OCI-LY1 (cell line): ENCODE measurements around the gene SYK.

ENCODE experiments used
- EZH2 ChIP-seq: fragments of 200-600 bp; sonication (generic), shearing (Covaris generic); IDR thresholded peaks from 2 replicates; pipeline ENCODE4 v1.8.0; 2017; ENCODE audit warnings: borderline replicate concordance, mixed run types, mild to moderate bottlenecking, antibody characterized with exemption, low read length, moderate library complexity, mixed read lengths
- TF ChIP-seq, protein P1 (sequence below): fragments of 200-600 bp; sonication (generic), shearing (Covaris generic); IDR thresholded peaks from 2 replicates; pipeline ENCODE4 v1.5.1; 2017; ENCODE audit warnings: mild to moderate bottlenecking, antibody characterized with exemption, low read length, moderate library complexity, mixed read lengths

DNA sequence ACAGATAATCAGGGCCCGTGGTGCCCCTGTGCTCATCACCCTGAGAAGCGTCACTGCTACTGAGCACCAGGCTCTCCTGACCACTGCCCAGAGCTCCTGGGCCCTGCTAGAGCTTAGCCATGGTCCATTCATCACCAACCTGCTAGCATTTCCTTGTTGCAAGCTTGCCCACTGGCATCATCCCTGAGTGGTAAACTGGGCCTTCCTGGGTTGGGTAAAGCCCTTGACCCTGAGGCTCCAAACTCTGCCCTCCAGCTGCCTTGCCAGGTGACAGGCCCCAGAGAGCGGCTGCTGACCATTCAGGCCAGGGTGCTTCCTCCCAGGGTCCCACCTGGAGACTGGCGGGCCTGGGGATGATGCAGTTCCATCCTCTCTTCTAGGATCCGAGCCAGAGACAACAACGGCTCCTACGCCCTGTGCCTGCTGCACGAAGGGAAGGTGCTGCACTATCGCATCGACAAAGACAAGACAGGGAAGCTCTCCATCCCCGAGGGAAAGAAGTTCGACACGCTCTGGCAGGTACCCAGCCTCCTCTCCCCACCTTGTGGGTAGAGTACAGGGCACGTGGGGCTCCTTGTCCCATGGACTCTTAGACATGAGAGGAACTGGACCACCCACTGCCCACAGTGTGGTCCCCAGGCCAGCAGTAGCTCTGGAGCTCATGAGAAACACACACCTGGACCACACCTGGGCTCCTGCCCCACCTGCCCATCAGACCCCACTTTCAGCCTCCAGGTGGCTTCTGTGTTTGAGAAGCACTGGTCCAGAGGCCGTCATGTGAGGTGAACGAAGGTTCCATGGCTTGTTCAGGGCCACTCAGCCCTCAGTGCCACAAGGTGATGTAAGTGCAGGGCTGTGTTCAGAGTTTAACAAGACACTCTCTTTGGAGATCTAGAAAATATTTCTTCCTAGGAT, 60.5 kb downstream of the SYK start:
- TF ChIP-seq, protein P1, sequence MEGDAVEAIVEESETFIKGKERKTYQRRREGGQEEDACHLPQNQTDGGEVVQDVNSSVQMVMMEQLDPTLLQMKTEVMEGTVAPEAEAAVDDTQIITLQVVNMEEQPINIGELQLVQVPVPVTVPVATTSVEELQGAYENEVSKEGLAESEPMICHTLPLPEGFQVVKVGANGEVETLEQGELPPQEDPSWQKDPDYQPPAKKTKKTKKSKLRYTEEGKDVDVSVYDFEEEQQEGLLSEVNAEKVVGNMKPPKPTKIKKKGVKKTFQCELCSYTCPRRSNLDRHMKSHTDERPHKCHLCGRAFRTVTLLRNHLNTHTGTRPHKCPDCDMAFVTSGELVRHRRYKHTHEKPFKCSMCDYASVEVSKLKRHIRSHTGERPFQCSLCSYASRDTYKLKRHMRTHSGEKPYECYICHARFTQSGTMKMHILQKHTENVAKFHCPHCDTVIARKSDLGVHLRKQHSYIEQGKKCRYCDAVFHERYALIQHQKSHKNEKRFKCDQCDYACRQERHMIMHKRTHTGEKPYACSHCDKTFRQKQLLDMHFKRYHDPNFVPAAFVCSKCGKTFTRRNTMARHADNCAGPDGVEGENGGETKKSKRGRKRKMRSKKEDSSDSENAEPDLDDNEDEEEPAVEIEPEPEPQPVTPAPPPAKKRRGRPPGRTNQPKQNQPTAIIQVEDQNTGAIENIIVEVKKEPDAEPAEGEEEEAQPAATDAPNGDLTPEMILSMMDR, result no peak
- TF ChIP-seq EZH2, result no peak
